HG02678 (cell line): ENCODE measurements around the gene VANGL1.

Experiments used
- ATAC-seq: cut with Tn5 transposase; IDR thresholded peaks from one replicate; pipeline ENCODE4 v1.9.1; 2021; ENCODE audit warnings: mild to moderate bottlenecking, moderate library complexity; ENCODE audit not compliant: unreplicated experiment

VANGL1 gene

DNA sequence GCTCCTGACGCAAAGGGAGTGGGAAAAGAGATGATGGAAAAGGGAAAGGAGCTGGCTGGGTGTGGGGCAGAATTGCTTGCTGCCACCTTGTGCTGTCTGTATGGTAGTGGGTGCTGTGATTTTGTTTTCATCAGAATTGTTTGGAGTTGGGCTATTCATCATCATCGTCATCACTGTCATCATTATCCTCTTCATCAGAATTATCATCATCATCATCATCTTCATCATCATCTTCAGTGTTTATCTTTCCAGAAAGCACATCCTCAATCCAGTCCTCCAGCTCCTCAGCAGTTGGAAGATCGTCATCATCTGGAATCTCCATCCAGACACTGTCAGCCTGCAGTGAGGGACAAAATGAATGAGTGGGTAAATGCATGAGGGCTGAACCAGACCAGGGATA lies 59.3 kb downstream of the VANGL1 start:
- ATAC-seq, result no peak

DNA sequence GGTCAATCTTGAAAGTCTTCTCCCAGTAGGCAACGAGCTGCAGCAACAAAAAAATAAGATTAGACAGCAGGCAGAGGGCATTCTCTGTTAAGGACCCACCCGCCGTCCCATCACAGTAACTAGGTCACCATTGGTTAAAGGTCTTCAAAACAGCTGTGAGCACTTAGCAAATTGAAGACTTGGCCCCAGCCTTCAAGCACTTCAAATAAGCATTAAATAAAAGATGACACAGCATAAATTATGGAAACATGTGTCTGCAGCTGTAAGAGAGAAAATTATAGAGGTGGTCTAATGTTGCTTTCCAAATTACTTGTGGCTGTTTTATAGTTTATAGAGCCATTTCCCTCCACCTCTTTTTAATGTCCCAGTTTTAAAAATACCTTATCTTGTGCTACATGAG lies 61.2 kb downstream of the VANGL1 start:
- ATAC-seq, result no peak

DNA sequence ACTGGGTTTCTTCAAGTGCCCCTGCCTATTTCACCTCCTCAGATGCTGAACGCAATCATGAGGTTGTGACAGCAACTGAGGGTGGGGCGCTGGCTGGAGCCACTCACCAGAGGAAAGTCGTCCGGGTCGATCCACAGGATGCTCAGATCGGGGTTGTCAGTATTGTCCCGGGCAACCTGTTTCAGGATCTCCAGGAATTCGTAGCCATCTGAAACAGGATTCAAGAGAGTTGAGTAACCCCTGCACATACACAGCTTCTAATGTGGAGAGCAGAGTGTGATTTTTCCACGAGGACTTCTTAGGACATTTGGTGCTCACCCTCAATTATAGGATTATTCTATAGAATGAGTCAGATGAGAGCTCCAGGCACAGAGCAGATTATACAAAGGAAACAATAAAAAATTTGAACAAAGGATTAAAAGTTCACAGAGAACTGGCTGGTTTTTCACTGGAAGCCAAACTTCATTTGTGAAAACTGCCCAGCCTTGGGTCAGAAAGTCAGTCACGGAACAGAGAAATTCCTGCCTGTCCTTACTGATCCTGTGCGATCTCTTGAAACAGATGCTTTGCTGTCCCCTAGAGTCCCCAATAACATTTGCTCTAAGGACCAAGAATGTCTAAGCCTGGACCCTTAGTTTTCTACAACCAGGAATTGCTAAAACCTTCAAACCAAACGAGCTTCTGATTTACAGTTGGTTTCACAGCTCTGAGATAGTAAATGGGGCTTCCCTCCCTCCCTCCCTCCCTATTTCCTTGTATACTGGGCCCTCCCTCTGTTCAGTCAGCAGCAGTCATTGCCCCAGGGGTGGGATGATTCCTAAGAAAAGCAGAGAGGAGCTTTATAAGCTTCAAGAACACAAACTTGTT lies 63.5 kb downstream of the VANGL1 start:
- no peak for ATAC-seq

DNA sequence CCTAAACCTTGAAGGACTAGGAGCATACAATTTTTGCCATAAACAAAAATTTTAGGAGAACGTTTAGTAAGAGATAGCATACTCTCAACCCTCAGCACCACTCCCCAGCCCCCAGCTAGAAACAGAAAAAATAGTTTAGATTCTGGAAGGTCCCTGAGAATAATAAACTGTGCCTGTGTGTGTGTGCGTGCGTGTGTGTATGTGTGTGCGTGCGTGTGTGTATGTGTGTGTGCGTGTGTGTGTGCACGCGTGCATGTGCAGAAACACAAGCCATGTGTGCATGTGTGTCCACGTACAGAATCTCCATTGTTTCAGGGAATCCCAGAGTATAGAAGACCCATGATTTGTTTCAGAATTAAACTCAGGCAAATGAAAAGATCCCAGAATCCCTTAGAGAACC lies 64.2 kb downstream of the VANGL1 start:
- ATAC-seq, result no peak

DNA sequence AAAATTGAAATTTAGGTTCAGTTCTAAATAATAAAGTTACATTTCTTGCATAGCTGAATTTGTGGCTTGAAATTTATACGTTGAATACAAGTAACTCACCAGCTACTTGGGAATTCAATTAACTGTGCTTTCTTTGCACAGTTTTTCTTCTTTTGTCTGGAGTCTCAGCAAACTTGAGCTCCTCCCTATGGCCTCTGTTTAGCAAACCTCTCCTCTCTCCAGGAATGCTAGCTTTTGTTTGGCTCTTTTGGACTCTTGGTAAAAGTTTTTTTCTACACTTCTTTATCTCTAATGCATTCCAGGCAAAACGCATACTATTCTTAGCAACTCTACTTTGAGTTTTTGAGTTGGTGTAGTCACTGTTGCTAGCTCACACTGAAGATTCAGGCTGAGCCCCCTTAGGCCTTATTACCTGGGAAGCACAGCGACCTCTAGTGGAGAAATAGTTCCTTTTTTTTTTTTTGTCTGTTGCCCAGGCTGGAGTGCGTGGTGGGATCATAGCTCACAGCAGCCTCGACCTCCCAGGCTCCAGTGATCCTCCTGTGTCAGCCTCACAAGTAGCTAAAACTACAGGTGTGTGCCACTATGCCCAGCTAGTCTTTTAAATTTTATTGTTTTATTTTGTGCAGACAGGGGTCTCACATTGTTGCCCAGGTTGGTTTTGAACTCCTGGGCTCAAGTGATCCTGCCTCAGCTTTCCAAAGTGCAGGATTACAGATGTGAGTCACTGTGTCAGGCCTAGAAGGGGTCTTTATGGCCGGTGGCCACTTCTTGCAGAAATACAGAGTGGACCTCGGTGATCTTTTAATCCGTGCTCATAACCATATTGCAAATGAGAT lies 65.0 kb downstream of the VANGL1 start:
- ATAC-seq, result peak; percentile 66

DNA sequence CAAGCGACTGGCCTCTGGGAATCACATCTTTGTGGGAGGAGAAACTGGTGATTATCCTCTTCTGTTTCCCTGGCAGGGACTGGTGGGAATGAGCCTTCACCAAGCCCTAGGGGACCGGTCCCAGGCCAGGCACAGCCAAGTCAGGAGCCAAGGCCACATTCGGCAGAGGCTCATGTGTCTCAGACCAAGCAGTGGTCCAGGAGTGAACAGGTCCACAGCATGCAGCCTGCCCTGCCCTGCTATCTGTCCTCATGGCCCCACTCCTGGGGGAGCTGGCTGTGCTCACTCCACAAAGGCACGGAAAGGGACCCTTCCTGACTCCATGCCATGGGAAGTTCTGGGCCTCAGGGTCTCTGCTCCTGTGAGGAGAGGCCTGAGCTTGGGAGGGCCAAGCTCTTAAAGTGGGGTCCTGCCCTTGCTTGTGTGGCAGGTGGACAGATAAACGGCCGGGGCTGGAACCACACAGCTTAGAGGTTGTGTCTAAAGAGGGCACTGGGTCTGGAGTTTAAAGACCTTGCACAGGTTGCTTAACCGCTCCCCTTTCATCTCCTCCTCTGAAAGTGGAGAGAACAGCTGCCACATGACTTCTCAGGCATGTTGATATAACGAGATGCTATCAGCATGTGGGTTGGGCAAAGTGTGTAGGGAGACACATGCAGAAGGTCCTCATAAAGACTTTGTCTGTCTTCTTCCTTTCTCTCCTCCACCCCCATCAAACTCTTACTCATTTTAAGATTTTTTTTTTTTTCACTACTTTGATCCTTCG lies 69.3 kb downstream of the VANGL1 start:
- ATAC-seq, result no peak

DNA sequence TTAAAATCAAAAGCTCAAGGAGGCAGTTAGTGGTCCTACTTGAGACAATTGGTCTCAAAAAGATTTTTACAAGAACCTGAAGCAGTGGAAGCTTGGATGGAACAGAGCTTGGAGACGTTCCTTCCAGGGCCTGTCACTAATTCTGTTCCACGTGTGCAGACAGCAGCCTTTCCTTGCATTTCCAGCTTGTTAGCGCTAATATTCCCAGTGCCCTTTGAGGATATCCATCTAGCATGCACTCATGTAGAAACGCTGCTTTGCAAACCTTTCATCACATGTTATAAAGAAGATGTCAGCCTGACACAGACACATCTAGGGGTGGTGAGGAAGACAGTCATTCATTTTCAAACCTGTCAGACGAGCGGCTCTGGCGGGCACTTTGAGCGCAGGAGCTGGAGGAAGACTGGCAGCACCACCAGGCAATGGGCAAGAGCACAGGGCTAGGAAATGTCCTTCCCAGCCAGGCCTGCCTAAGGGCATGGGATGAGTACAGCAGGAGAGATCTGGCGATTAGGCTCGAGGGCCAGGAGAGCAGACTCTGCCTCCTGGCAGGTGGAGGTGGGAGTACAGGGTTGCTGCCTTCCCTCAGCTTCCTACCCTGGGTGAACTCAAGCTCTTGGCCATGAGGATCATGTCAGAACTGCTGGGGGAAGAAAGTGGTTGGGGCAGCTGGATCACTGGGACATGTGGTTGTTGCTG lies 71.3 kb downstream of the VANGL1 start:
- no peak for ATAC-seq

DNA sequence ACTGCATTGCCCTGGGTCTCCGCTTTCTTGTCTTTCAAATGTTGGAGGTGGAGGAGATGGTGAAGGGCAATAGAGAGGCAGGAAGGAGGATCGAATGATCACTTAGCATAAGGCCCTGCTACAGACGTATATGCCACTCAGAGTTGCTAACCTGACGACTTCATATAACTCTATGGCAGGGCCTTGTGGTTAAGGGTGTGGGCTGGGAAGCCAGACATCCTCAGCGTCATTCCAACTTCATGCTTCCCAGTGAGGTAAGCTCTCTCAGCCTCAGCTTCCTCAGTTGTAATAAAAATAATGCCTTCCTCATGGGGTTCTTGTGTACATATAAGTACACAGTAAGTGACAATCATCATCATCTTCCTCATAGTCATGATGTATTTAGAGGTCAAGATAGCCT lies 72.1 kb downstream of the VANGL1 start:
- ATAC-seq, result no peak

DNA sequence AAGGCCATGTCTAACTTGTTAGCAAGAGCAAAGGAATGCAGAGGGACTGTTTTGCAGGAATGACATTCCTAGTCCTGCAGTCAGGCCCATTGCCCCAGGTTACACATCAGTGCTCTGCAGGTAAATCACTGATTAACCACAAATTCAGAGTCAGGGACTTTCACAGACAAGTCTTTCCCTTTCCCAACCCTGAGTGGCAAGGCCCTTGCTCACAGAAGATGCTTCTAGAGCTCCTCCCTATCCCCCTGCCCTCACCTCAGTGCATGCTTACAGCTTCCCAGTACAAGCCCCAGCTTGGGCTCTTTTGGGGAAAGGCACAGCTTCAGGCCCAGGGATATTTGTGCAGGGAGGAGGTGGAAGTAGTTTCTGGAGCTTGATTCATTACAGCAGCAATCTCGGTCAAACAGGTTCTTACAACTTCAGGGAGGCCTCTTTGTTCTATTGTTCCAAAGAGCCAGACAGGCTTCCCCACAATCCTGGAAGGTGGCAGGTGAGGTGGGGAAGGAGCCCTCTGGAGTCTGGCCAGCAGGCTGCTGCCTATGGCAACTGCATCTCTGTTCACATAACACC lies 72.9 kb downstream of the VANGL1 start:
- no peak for ATAC-seq

DNA sequence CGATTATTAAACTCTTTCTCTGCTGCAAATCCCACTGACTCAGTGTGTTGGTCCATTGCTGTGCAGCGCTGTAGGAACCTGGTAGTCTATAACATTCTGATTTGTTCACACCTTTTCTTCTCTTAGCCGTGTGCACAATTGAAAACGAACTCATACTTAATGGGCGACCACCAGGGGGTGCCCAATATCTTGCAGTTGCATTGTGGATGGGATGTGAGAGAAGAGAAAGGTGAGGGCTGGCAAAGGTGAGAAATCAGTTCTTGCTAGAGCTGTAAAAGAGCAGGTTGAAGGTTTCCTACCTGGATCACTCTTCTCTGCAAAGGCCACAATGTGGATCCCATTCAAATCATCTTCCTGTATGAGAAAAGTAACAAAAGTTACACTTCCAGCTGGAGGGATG lies 75.8 kb downstream of the VANGL1 start:
- no peak for ATAC-seq

DNA sequence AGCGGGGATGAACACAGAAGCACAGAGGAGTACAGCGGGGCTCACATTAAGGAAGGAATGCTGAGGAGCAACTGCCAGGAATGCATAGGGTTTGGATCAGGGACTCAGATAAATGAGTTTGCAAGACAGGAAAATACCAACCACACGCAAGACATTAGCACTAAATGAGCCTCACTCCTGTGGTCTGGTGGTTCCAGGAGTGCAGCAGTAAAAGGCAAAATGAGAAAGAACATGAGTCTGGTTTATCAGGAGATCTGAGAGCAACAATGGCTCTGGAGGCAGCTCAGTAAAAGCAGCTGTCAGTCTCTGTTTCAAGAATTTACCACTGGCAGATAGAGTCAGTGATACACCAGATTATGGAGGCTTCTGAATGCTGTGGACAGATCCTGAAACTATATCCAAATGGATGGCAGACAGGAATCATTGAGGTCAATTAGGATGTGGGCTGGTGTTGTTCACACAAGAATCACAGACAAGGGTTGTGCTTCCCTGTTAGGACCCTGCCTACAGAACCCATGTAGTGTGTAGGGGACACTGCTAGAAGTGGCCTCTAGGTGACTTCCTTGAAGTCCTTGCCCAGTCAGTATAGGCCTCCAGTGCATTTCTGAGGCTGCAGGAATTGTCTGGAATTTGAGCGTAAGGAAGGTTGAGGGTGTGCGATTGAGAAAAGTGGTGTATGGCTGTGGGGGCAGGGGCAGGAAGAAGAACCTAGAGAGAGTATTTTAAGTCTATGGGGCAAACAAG lies 76.4 kb downstream of the VANGL1 start:
- ATAC-seq, result no peak

DNA sequence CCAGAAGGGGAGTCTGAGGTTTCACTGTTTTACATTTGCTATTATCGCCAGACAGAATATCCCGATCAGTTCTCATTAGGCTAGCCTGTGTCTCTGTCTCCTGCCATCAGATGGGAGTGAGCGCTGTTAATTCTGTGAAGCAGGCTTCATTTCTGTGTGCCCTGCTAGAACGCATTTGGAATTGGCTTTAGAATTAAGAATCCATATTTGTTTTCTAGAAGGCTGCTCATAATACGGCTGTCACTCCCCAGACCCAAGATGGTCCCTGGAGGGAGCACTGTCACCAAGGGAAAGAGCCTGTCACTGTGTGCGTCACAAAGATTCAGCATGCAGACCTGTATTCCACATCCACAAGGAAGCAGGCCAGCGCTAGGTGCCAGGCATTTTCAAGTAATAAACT lies 77.5 kb downstream of the VANGL1 start:
- no peak for ATAC-seq

DNA sequence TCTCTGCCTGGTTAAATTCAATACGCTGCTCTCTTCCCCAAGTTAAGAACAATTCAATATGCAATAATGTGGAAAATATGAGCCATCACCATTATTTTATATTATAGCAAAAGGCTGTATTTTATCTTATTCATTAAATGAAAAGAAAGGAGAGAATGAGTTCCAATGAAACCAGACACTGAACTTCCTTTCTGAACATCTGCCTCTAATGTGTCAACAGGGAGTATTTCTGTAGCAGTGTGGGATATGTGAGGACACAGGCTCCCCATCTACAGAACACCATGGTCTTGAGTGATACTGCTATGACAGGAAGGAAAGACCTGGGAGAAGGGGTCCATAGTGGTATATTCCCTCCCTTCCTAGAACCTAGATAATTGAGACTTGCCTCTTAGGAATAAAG lies 80.5 kb downstream of the VANGL1 start:
- no peak for ATAC-seq

DNA sequence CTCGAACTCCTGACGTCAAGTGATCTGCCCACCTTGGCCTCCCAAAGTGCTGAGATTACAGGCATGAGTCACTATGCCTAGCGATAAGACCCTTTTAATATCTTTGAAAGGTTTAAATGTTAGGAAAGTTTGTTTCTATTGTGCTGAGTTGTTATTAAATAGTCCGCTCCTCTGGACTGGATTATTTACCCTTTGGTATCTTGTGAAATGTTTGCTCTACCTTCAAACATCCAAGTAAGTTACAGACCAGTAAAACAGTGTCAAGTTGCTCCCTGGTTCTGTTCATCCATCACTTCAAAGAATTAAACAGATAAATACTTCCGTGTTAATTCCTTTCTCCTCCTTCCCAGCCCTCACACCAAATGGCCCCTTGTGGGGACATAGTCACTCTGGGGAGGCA lies 82.0 kb downstream of the VANGL1 start:
- no peak for ATAC-seq

DNA sequence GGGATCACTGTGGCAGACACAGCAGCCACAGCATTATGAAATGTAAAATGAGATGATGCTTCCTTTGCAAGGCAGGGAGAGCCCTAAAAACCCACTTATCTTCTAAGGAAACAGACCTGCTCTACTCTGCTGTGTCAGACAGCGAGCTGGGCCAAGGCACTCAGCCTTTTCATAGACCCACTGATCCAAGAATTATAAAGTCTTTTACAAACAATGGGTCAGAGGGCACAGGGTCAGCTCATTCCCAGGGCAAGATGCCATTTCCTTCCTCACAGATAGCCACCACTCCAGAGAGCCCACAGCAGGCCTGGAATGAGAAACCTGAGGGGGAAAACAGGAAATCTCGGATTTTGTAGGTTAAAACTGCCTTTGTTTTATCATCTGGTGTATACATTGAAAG lies 83.8 kb downstream of the VANGL1 start:
- ATAC-seq, result no peak

DNA sequence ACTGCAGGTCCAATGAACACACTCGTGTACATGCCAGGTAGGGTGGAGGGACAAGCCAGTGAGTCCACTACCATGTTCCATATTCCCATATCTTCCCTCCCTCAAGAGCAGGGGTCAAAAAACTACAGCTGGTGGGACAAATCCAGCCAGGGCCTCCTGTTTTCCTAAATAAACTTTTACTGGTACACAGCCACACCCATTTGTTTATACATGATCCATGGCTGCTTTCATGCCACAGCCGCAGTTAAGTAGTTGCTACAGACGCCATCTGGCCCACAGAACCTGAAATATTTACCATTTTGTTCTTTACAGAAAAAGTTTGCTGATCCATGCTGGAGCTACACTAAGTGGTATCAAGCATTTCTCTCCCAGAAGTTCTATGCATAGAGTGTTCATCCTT lies 84.4 kb downstream of the VANGL1 start:
- no peak for ATAC-seq

DNA sequence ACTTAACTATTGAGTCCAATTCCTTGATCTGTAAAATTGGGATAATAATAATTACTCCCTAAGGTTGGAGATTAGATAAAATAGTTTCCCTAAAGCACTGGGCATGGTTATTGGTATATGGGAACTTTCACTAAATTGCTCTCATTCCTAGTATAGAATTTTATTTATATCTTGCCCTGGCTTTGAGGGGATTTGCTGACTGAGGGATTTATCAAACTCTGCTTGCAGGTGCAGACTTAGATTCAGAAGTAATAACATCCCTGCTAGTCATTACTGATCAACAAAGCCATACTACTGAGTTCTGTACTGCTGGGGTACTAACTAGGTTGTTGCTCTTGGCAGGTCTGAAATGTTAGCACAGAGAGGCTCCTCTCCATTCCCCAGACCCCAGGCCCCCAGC lies 84.8 kb downstream of the VANGL1 start:
- ATAC-seq, result no peak

DNA sequence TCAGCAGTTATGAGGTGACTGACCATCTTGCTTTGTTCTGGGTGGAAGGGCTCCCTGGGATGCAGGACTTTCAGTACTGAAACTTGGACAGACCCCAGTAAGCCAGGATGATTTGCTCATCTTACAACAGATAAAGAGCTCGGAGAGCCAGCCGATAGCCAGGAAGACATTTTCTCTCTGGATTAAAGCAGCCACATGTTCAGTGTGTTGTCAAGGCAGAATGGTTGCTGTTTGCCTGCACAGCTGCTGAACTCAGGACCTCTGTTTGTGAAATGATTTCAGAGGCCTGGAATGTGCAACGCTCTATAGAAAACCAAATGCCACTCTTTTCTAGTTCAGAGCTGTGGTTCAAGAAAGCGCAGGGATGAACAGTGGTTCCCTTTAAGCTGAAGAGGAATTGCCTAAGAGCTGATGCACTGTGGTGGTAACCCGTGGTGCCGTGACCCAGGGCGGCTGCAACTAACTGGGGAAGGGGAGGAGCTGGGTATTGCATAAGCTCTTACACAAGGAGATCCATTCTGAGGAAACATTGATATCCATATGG lies 86.0 kb downstream of the VANGL1 start:
- ATAC-seq, result no peak

DNA sequence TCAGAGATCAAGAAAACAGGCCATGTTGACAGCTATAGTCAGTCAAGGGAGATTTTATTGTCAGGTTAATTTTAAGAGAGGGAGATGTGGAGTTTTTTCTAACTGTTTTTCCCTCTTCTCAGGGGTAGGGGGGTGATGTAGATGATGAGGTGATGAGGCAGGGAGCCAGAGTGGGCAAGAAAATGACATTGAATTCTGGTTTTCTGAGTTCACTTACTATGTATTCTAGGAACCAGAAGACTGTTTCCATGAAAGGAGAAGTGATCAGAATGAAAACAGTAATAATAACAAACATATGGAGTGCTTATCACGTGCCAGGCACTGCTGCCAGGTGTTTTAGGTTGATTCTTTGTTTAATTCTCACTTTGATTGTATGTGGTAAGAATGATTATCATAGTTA lies 86.6 kb downstream of the VANGL1 start:
- no peak for ATAC-seq

DNA sequence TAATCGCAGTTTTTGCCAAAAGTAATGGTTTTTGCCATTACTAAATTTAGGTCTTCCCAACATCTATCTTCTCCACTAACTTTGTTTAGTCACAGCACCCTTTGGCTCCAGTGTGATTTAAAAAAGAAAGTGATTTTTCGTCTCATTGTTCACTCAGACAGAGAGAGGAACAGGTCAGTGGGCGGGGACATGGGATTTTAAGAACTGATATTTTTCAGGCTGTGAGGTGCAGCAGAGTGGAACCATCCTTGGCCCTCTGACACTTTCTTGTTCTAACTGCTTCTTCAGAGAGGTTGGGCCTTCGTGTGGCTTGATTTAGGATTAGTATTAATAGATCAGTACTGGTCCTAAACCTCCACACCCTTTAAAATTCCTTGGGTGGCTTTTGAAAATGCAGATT lies 88.0 kb downstream of the VANGL1 start:
- peak; percentile 92 for ATAC-seq
